Esophagus (tissue), 2 donors: ENCODE measurements around the gene CLDN4. TPM values are rescaled to one million over a fixed set of nuclear protein-coding genes. Genes with fewer than 3 reads are reported as not detected.
A peak's percentile ranks its signal among the peaks of the same experiment; 100 is the strongest.
"Not testable (repeated sequence)": the region's sequence is repeated elsewhere in the genome, so short reads cannot be mapped to it uniquely, and the experiment has no call there.

Experiments
- H3K27ac ChIP-seq, 2 donors: one replicate each; pipeline ENCODE4 v1.5.1; 2013; ENCODE audit warnings: low read depth in 2 of 2, mild to moderate bottlenecking in 2 of 2, inconsistent platforms in 1 of 2, low read length in 1 of 2, moderate library complexity in 1 of 2
- H3K27me3 ChIP-seq, 2 donors: one replicate each; pipeline ENCODE4 v1.6.1; 2013; ENCODE audit warnings: low read length in 2 of 2, control low read depth in 1 of 2, mild to moderate bottlenecking in 1 of 2; ENCODE audit not compliant: insufficient read depth in 2 of 2, control insufficient read depth in 1 of 2
- H3K36me3 ChIP-seq, 2 donors: one replicate each; pipeline ENCODE4 v1.6.1; 2013; ENCODE audit warnings: low read length in 1 of 2; ENCODE audit not compliant: control insufficient read depth in 2 of 2, insufficient read depth in 2 of 2
- H3K4me1 ChIP-seq, 2 donors: one replicate each; pipeline ENCODE4 v1.6.1; 2013; ENCODE audit warnings: low read length in 1 of 2; ENCODE audit not compliant: control insufficient read depth in 2 of 2, insufficient read depth in 2 of 2
- H3K4me3 ChIP-seq, 2 donors: one replicate each; pipeline ENCODE4 v1.5.1; 2013; ENCODE audit warnings: low read length in 2 of 2, mild to moderate bottlenecking in 2 of 2, low read depth in 1 of 2, moderate library complexity in 1 of 2
- H3K9me3 ChIP-seq, 2 donors: one replicate each; pipeline ENCODE4 v1.6.1; 2013; ENCODE audit warnings: mild to moderate bottlenecking in 2 of 2, low read depth in 1 of 2, low read length in 1 of 2, moderate library complexity in 1 of 2; ENCODE audit not compliant: control insufficient read depth in 2 of 2, insufficient read depth in 1 of 2
- WGBS, 2 donors: extraction: QIAGEN DNeasy Blood & Tissue Kit; methylation state at CpG; one replicate each; pipeline ENCODE4 v1.1.7; 2013; 5-methylcytosine and 5-hydroxymethylcytosine counted together
- polyA plus RNA-seq, 2 donors: library from polyadenylated mRNA; stranded (reverse); fragments of 200-250 nt; gene quantifications; one replicate each; pipeline ENCODE4 v1.2.3, GENCODE V29; 2013
- donor health status: healthy with polysubstance abuse.
- donor health status: Bipolar disorder and iron deficiency.

CLDN4 gene, protein sequence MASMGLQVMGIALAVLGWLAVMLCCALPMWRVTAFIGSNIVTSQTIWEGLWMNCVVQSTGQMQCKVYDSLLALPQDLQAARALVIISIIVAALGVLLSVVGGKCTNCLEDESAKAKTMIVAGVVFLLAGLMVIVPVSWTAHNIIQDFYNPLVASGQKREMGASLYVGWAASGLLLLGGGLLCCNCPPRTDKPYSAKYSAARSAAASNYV
- 100 to 1,000 TPM; 124 to 233 TPM for polyA plus RNA-seq

DNA sequence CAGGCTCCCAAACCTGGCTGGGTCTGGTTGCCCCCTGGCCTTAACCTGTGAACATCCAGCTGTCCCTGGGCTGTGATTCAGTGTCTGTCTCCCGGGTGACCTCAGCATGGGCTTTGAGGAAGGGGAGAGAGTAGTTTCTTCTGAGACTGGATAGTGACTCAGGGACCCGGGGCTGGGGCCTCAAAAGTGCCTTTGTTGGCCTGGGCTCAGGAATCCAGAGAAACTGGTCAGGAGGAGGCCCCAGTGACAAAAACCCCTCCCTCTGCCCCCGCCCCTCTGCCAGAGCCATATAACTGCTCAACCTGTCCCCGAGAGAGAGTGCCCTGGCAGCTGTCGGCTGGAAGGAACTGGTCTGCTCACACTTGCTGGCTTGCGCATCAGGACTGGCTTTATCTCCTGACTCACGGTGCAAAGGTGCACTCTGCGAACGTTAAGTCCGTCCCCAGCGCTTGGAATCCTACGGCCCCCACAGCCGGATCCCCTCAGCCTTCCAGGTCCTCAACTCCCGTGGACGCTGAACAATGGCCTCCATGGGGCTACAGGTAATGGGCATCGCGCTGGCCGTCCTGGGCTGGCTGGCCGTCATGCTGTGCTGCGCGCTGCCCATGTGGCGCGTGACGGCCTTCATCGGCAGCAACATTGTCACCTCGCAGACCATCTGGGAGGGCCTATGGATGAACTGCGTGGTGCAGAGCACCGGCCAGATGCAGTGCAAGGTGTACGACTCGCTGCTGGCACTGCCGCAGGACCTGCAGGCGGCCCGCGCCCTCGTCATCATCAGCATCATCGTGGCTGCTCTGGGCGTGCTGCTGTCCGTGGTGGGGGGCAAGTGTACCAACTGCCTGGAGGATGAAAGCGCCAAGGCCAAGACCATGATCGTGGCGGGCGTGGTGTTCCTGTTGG, at the start of gene CLDN4:
Gene CLDN4, plus strand, starts transcription at position 316 of the 903 bp plus-strand sequence. Its CDS starts 206 bp downstream, at position 522.
- Histone ChIP-seq H3K27me3 (no peaks in the 10 kb centered on the region), H3K4me3 (peak within 1 kb of the TSS; percentile 59 to 81), H3K9me3 (peaks cover 0 to 9% of the 10 kb centered on the region in 2 donors), H3K4me1 (peaks cover 3 to 36% of the 10 kb centered on the region in 2 donors), H3K27ac (peak within 1 kb of the TSS; percentile 94 to 95), H3K36me3 (peaks cover 0 to 2% of the 10 kb centered on the region in 2 donors)
- 50 to 63% methylated on average over 42 of the region's 42 CpGs for WGBS, 2 donors

GRCh38 chr7:73786588-73786987, 44.2 kb upstream of the CLDN4 start:
- no peaks in the 10 kb centered on the region for H3K9me3 ChIP-seq
- no peaks in the 10 kb centered on the region for H3K36me3 ChIP-seq
- H3K4me3 ChIP-seq, result no peak overlapping the region
- H3K27me3 ChIP-seq, result no peaks in the 10 kb centered on the region
- 82 to 87% methylated on average over 1 of the region's 1 CpG for WGBS, 2 donors
- H3K27ac ChIP-seq, result no peak overlapping the region
- no peaks in the 10 kb centered on the region for H3K4me1 ChIP-seq

GRCh38 chr7:73787786-73788048, 43.1 kb upstream of the CLDN4 start:
- H3K27me3 ChIP-seq, H3K4me1 ChIP-seq, H3K4me3 ChIP-seq, H3K27ac ChIP-seq, H3K36me3 ChIP-seq, H3K9me3 ChIP-seq: not testable (repeated sequence)
- 82 to 85% methylated on average over 1 of the region's 1 CpG for WGBS, 2 donors

GRCh38 chr7:73789051-73789450, 41.7 kb upstream of the CLDN4 start:
- Histone ChIP-seq H3K9me3 (no peaks in the 10 kb centered on the region), H3K27ac (no peak overlapping the region), H3K4me3 (no peak overlapping the region), H3K4me1 (no peaks in the 10 kb centered on the region), H3K36me3 (no peaks in the 10 kb centered on the region), H3K27me3 (no peaks in the 10 kb centered on the region)
- 86 to 88% methylated on average over 4 of the region's 4 CpGs for WGBS, 2 donors

DNA sequence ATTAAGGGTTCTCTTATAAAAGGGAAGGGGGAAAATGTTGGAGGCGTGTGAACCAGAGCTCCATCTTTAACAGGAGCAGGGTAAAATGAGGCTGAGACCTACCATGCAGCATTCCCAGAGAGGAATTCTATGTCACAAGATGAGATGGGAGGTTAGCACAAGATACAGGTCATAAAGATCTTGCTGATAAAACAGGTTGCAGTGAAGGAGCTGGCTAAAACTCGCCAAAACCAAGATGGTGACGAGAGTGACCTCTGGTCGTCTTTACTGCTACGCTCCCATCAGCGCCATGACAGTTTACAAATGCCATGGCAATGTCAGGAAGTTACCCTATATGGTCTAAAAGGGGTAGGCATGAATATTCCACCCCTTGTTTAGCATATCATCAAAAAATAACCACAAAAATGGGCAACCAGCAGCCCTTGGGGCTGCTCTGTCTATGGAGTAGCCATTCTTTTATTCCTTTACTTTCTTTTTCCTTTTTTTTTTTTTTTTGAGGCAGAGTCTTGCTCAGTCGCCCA, 39.6 kb upstream of the CLDN4 start:
- H3K27me3 ChIP-seq, H3K9me3 ChIP-seq, H3K4me1 ChIP-seq, H3K4me3 ChIP-seq, H3K27ac ChIP-seq, H3K36me3 ChIP-seq: not testable (repeated sequence)
- 88 to 91% methylated on average over 7 of the region's 7 CpGs for WGBS, 2 donors

DNA sequence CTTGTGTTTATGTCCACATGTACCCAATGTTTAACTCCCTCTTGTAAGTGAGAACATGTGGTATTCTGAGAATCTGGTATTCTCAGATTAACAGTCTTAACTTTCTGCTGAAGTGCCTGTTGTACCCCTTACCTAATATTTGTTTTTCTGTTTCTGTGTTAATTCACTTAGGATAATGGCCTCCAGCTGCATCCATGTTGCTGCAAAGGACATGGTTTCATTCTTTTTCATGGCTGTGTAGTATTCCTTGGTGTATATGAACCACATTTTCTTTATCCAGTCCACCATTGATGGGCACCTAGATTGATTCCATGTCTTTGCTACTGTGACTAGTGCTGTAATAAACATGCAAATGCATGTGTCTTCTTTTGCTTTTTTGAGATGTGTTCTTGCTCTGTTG, 35.6 kb upstream of the CLDN4 start:
- H3K9me3 ChIP-seq, H3K36me3 ChIP-seq, H3K27ac ChIP-seq, H3K4me3 ChIP-seq, H3K4me1 ChIP-seq, H3K27me3 ChIP-seq: not testable (repeated sequence)

DNA sequence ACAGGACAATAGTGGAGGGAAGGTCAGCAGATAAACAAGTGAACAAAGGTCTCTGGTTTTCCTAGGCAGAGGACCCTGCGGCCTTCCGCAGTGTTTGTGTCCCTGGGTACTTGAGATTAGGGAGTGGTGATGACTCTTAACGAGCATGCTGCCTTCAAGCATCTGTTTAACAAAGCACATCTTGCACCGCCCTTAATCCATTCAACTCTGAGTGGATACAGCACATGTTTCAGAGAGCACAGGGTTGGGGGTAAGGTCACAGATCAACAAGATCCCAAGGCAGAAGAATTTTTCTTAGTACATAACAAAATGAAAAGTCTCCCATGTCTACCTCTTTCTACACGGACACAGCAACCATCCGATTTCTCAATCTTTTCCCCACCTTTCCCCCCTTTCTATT, 34.1 kb upstream of the CLDN4 start:
- H3K9me3 ChIP-seq, H3K4me3 ChIP-seq, H3K27me3 ChIP-seq, H3K36me3 ChIP-seq, H3K27ac ChIP-seq, H3K4me1 ChIP-seq: not testable (repeated sequence)
- WGBS, 2 donors, result 73 to 81% methylated on average over 3 of the region's 6 CpGs

GRCh38 chr7:73797176-73797575, 33.6 kb upstream of the CLDN4 start:
- not testable (repeated sequence) for H3K27ac ChIP-seq, H3K4me1 ChIP-seq, H3K9me3 ChIP-seq, H3K36me3 ChIP-seq, H3K4me3 ChIP-seq, H3K27me3 ChIP-seq
- WGBS, 2 donors, result 95 to 98% methylated on average over 20 to 31 of the region's 34 CpGs

DNA sequence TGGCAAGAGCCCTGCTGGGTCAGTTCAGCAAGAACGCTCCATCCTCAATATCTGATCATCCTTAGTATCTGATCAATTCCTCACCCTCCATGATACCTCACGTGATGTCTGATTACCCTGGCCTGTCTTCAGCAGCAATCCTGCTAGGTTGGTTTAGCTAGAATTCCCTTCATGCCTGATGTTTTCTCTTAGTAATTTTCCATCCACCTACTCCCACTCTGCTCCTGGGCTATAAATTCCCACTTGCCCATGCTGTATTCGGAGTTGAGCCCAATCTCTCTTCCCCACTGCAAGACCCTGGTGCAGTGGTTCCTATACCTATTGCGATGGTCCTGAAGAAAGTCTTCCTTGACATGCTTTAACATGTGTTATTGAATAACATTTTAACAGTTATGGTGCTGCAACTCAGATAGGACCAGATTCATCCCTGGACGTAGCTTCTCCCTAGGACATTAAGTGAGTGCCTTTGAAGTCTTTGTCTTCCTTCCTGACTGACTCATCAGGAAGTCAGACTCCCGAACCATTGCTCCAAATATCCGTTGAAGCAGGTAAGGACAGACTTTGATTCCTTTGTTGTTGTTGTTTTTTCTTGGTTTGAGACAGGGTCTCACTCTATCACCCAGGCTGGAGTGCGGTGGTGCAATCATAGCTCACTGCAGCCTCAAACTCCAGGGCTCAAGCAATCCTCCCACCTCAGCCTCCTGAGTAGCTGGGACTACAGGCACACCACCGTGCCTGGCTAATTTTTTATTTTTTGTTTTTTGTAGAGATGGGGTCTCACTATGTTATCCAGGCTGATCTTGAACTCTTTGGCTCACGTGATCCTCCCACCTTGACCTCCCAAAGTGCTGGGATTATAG, 31.3 kb upstream of the CLDN4 start:
- Histone ChIP-seq H3K4me1 (no peaks in the 10 kb centered on the region), H3K36me3 (no peaks in the 10 kb centered on the region), H3K27ac (no peak overlapping the region), H3K27me3 (no peaks in the 10 kb centered on the region), H3K9me3 (no peaks in the 10 kb centered on the region), H3K4me3 (no peak overlapping the region)
- WGBS, 2 donors, result 59 to 69% methylated on average over 10 of the region's 10 CpGs
